GM12891 (cell line): ENCODE results near the gene FSD1.

Source experiments
- DNase-seq: peaks from one replicate; pipeline ENCODE4 v3.0.0; 2011; ENCODE audit warnings: low spot score; ENCODE audit not compliant: insufficient read length
- FAIRE-seq: peaks from 2 replicates; lab custom pipeline; 2011; peaks lifted over from hg19 to GRCh38; lab: Jason Lieb, UNC
- PAX5 ChIP-seq: IDR thresholded peaks from 2 replicates; pipeline ENCODE4 v1.6.1; 2011; ENCODE audit warnings: low read length, moderate library complexity, mild to moderate bottlenecking; ENCODE audit not compliant: insufficient read depth, severe bottlenecking
- POLR2A ChIP-seq: IDR thresholded peaks from 2 replicates; pipeline ENCODE4 v1.6.1; 2011; ENCODE audit warnings: low read depth, low read length, control low read depth
- POLR2AphosphoS5 ChIP-seq: IDR thresholded peaks from 2 replicates; pipeline ENCODE4 v1.6.1; 2011; ENCODE audit warnings: low read depth, low read length, control low read depth
- POU2F2 ChIP-seq: IDR thresholded peaks from 2 replicates; pipeline ENCODE4 v1.6.1; 2011; ENCODE audit warnings: low read depth, mild to moderate bottlenecking, control low read depth, low read length, moderate library complexity
- SPI1 ChIP-seq: IDR thresholded peaks from 2 replicates; pipeline ENCODE4 v1.6.1; 2011; ENCODE audit warnings: low read depth, low read length, control low read depth
- TAF1 ChIP-seq: IDR thresholded peaks from 2 replicates; pipeline ENCODE4 v1.6.1; 2011; ENCODE audit warnings: low read depth, low read length, control low read depth

FSD1 gene

GRCh38 chr19:4369109-4369887, 64.9 kb downstream of the FSD1 start:
- TF ChIP-seq POLR2AphosphoS5 (0 out of 2 replicates have a peak, but pooled peaks have one; percentile 26), PAX5 (peak; percentile 54), POU2F2 (peak; percentile 62; the same call in 1 of the 2 replicates), SPI1 (peak; percentile 66), TAF1 (no peak), POLR2A (no peak)
- FAIRE-seq (no peak), DNase-seq (peak; percentile 65)

DNA sequence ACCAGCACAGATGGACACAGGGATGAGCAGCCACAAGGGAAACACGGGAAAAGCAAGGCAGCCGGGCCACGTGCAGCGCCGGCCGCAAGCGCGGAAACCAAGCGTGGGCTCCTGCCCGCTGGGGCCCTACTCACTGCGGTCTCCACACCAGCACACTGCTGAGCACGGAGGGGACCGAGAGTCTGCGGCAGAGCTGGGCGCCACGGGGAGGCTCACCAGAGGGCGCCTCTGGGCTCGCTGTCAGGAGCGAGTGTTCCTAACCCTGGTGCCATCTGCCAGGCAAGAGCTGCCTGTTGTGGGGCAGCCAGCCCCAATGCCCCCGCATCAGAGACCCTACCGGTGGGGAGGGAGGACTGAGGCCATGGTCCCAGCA, 65.5 kb downstream of the FSD1 start:
- DNase-seq (peak; percentile 66), FAIRE-seq (peak; percentile 97)
- no peak; the same call in 1 of the 2 replicates for TF ChIP-seq POU2F2
- no peak for TF ChIP-seq POLR2A
- TF ChIP-seq POLR2AphosphoS5, result 0 out of 2 replicates have a peak, but pooled peaks have one; percentile 5
- TF ChIP-seq SPI1, result no peak
- no peak for TF ChIP-seq TAF1
- TF ChIP-seq PAX5, result peak; percentile 31

GRCh38 chr19:4370418-4371041, 66.1 kb downstream of the FSD1 start:
- FAIRE-seq (no peak), DNase-seq (no peak)
- no peak for TF ChIP-seq POU2F2
- TF ChIP-seq SPI1, result no peak
- TF ChIP-seq PAX5, result no peak
- TF ChIP-seq POLR2A, result 0 out of 2 replicates have a peak, but pooled peaks have one; percentile 3
- no peak for TF ChIP-seq TAF1
- no peak for TF ChIP-seq POLR2AphosphoS5

- no peak for FAIRE-seq
- TF ChIP-seq TAF1, result no peak
- DNase-seq, result no peak
These were observed 67.1 kb downstream of the FSD1 start for GRCh38 chr19:4371247-4372164.

GRCh38 chr19:4372165-4373012, 68.0 kb downstream of the FSD1 start:
- TF ChIP-seq POLR2A (no peak), POLR2AphosphoS5 (no peak), PAX5 (no peak), TAF1 (no peak), POU2F2 (no peak), SPI1 (no peak)
- no peak for DNase-seq
- no peak for FAIRE-seq

- DNase-seq (no peak), FAIRE-seq (no peak)
- TF ChIP-seq PAX5, result no peak
These were observed 68.6 kb downstream of the FSD1 start for GRCh38 chr19:4373013-4373367.
